ENCODE results near the gene CCL1. TPM values are rescaled to one million over a fixed set of nuclear protein-coding genes. Genes with fewer than 3 reads are reported as not detected.

CCL1 gene
- total and polyA plus RNA-seq, 10 of the 15 experiments (the other 5 are each of a cell fraction or from before 2014, with no cell fraction given) = 0.14 to 1.8 (median 0.40) TPM; not detected in 3

GRCh38 chr17:34319039-34319483 is 44.0 kb downstream of the CCL1 start, which contains the start of gene CCL8:
TSS of gene CCL8 (plus strand) at chr17:34319435. CDS start at chr17:34319502, 67 bp downstream.
- CTCF ChIA-PET = interaction anchor here (0.8 to 1.7 kb wide), 2 partner anchors 10 to 43 kb away, joined by 3 to 6 read pairs; no protein-coding TSS in a partner anchor
- Histone ChIP-seq H3K9me3 (replicated peaks; ENCODE audit: control insufficient read depth, insufficient read depth, low read length) (no peaks in the 10 kb centered on the region; the same call in 2 of the 3 replicates), H3K27ac (ENCODE audit: control insufficient read depth, insufficient read depth) (no peak within 1 kb of the TSS), H3K4me3 (no peak within 1 kb of the TSS), H4K20me1 (ENCODE audit: control insufficient read depth, insufficient read depth) (no peaks in the 10 kb centered on the region), H3K36me3 (ENCODE audit: control insufficient read depth in 2 of 2, insufficient read depth in 2 of 2, low read length in 1 of 2) (no peaks in the 10 kb centered on the region), H3K27me3 (replicated peaks in 1 of 2; ENCODE audit: control insufficient read depth in 2 of 2, insufficient read depth in 2 of 2, low read length in 1 of 2) (no peaks in the 10 kb centered on the region; a peak in 1 of 4 replicates), H2AFZ (ENCODE audit: control insufficient read depth, low read depth, low read length) (no peak within 1 kb of the TSS), H3K9ac (ENCODE audit: control insufficient read depth, insufficient read depth, low read length) (no peak within 1 kb of the TSS), H3K4me2 (ENCODE audit: control insufficient read depth, insufficient read depth) (no peak within 1 kb of the TSS), H3K79me2 (ENCODE audit: control insufficient read depth, insufficient read depth, low read length) (no peaks in the 10 kb centered on the region), H3K4me1 (ENCODE audit: control insufficient read depth, insufficient read depth, low read length) (0 out of 2 replicates have a peak, but pooled peaks cover 3% of the 10 kb centered on the region)
- TF ChIP-seq, protein P1, sequence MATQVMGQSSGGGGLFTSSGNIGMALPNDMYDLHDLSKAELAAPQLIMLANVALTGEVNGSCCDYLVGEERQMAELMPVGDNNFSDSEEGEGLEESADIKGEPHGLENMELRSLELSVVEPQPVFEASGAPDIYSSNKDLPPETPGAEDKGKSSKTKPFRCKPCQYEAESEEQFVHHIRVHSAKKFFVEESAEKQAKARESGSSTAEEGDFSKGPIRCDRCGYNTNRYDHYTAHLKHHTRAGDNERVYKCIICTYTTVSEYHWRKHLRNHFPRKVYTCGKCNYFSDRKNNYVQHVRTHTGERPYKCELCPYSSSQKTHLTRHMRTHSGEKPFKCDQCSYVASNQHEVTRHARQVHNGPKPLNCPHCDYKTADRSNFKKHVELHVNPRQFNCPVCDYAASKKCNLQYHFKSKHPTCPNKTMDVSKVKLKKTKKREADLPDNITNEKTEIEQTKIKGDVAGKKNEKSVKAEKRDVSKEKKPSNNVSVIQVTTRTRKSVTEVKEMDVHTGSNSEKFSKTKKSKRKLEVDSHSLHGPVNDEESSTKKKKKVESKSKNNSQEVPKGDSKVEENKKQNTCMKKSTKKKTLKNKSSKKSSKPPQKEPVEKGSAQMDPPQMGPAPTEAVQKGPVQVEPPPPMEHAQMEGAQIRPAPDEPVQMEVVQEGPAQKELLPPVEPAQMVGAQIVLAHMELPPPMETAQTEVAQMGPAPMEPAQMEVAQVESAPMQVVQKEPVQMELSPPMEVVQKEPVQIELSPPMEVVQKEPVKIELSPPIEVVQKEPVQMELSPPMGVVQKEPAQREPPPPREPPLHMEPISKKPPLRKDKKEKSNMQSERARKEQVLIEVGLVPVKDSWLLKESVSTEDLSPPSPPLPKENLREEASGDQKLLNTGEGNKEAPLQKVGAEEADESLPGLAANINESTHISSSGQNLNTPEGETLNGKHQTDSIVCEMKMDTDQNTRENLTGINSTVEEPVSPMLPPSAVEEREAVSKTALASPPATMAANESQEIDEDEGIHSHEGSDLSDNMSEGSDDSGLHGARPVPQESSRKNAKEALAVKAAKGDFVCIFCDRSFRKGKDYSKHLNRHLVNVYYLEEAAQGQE (IDR thresholded peaks at IDR 0.05; ENCODE audit: low read depth, low read length) = no peak
- TF ChIP-seq, protein P2, sequence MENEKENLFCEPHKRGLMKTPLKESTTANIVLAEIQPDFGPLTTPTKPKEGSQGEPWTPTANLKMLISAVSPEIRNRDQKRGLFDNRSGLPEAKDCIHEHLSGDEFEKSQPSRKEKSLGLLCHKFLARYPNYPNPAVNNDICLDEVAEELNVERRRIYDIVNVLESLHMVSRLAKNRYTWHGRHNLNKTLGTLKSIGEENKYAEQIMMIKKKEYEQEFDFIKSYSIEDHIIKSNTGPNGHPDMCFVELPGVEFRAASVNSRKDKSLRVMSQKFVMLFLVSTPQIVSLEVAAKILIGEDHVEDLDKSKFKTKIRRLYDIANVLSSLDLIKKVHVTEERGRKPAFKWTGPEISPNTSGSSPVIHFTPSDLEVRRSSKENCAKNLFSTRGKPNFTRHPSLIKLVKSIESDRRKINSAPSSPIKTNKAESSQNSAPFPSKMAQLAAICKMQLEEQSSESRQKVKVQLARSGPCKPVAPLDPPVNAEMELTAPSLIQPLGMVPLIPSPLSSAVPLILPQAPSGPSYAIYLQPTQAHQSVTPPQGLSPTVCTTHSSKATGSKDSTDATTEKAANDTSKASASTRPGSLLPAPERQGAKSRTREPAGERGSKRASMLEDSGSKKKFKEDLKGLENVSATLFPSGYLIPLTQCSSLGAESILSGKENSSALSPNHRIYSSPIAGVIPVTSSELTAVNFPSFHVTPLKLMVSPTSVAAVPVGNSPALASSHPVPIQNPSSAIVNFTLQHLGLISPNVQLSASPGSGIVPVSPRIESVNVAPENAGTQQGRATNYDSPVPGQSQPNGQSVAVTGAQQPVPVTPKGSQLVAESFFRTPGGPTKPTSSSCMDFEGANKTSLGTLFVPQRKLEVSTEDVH (IDR thresholded peaks at IDR 0.05; ENCODE audit: low read depth, partially characterized antibody) = no peak
- TF ChIP-seq ASH2L (IDR thresholded peaks at IDR 0.05; ENCODE audit: borderline replicate concordance, low read depth) = no peak
- TF ChIP-seq KDM1A (IDR thresholded peaks at IDR 0.05; ENCODE audit: borderline replicate concordance) = no peak
- POLR2A ChIA-PET = no interaction called here
- intact Hi-C loops (cut with micrococcal nuclease; ENCODE audit: unreplicated experiment) (no loop called here), in situ Hi-C loops (cut with MboI) (no loop called here)
- SMC1A ChIA-PET (ENCODE audit: uncharacterized antibody, unreplicated experiment) = no interaction called here
- RAD21 ChIA-PET (ENCODE audit: unreplicated experiment) = no interaction called here
- 19% methylated on average over 2 of the region's 2 CpGs for WGBS (ENCODE audit: insufficient coverage, insufficient replicate concordance, low lambda C conversion rate, missing lambda C conversion rate)
- DNase-seq (ENCODE audit: low read depth, low spot score) (no peak), ATAC-seq (no peak), FAIRE-seq (no peak)
- no TSS peak for BruUV-seq (replicated peaks)

All from GM12878 (cell line).